ENCODE data around the gene SMIM13.

Gene SMIM13

GRCh38 chr6:11174242-11174611, 80.6 kb downstream of the SMIM13 start:
- no peak overlapping the region for H3K4me3 ChIP-seq (ENCODE audit: low read length)

GRCh38 chr6:11177271-11177670, 83.6 kb downstream of the SMIM13 start:
- H3K27me3 ChIP-seq (ENCODE audit: low read depth, low read length), result no peaks in the 10 kb centered on the region
- H3K9ac ChIP-seq (ENCODE audit: low read length), result no peak overlapping the region
- peaks cover 9% of the 10 kb centered on the region for H3K36me3 ChIP-seq (replicated peaks; ENCODE audit: low read depth, low read length)
- peaks cover 5% of the 10 kb centered on the region; the same call in 1 of the 2 replicates for H3K4me1 ChIP-seq (ENCODE audit: low read length)
- no peak overlapping the region for H3K27ac ChIP-seq (ENCODE audit: low read length)
- TF ChIP-seq EZH2phosphoT487 (IDR thresholded peaks at IDR 0.05; ENCODE audit: low read depth) (no peak), CTCF (IDR thresholded peaks at IDR 0.05; ENCODE audit: low read depth, low read length) (no peak)
- no peak overlapping the region for H2AFZ ChIP-seq (ENCODE audit: low read depth, low read length)
- no peaks in the 10 kb centered on the region for H4K20me1 ChIP-seq (ENCODE audit: insufficient read depth, low read length)
- no peaks in the 10 kb centered on the region for H3K79me2 ChIP-seq (ENCODE audit: low read length)
- H3K4me2 ChIP-seq (ENCODE audit: low read length), result no peak overlapping the region
- no peaks in the 10 kb centered on the region for H3K9me3 ChIP-seq (ENCODE audit: insufficient read depth, low read length)
- no peak overlapping the region for H3K4me3 ChIP-seq (ENCODE audit: low read length)

More at GRCh38 chr6:11174242-11174611, 80.6 kb downstream of the SMIM13 start:
- Histone ChIP-seq H3K36me3 (replicated peaks; ENCODE audit: low read depth, low read length) (no peaks in the 10 kb centered on the region), H3K4me2 (ENCODE audit: low read length) (no peak overlapping the region), H3K79me2 (ENCODE audit: low read length) (no peaks in the 10 kb centered on the region), H2AFZ (ENCODE audit: low read depth, low read length) (no peak overlapping the region), H3K27ac (ENCODE audit: low read length) (no peak overlapping the region), H3K9ac (ENCODE audit: low read length) (no peak overlapping the region), H4K20me1 (ENCODE audit: insufficient read depth, low read length) (no peaks in the 10 kb centered on the region), H3K4me1 (ENCODE audit: low read length) (peaks cover 7% of the 10 kb centered on the region; the same call in 1 of the 2 replicates), H3K27me3 (ENCODE audit: low read depth, low read length) (no peaks in the 10 kb centered on the region), H3K9me3 (ENCODE audit: insufficient read depth, low read length) (no peaks in the 10 kb centered on the region)
- no peak for TF ChIP-seq CTCF (IDR thresholded peaks at IDR 0.05; ENCODE audit: low read depth, low read length)
- no peak for TF ChIP-seq EZH2phosphoT487 (IDR thresholded peaks at IDR 0.05; ENCODE audit: low read depth)

- no peaks in the 10 kb centered on the region for H3K4me1 ChIP-seq (ENCODE audit: low read length)
- H3K36me3 ChIP-seq (replicated peaks; ENCODE audit: low read depth, low read length), result peaks cover 26% of the 10 kb centered on the region
- H3K27me3 ChIP-seq (ENCODE audit: low read depth, low read length), result no peaks in the 10 kb centered on the region
- H3K4me2 ChIP-seq (ENCODE audit: low read length), result no peak overlapping the region
- H3K27ac ChIP-seq (ENCODE audit: low read length), result no peak overlapping the region
- no peaks in the 10 kb centered on the region for H4K20me1 ChIP-seq (ENCODE audit: insufficient read depth, low read length)
- no peak overlapping the region for H3K4me3 ChIP-seq (ENCODE audit: low read length)
- no peak overlapping the region for H2AFZ ChIP-seq (ENCODE audit: low read depth, low read length)
- no peak for TF ChIP-seq EZH2phosphoT487 (IDR thresholded peaks at IDR 0.05; ENCODE audit: low read depth)
- no peak for TF ChIP-seq CTCF (IDR thresholded peaks at IDR 0.05; ENCODE audit: low read depth, low read length)
- no peak overlapping the region for H3K9ac ChIP-seq (ENCODE audit: low read length)
- no peaks in the 10 kb centered on the region for H3K9me3 ChIP-seq (ENCODE audit: insufficient read depth, low read length)
- H3K79me2 ChIP-seq (ENCODE audit: low read length), result no peaks in the 10 kb centered on the region
Observed at GRCh38 chr6:11179088-11179418, 85.4 kb downstream of the SMIM13 start.

DNA sequence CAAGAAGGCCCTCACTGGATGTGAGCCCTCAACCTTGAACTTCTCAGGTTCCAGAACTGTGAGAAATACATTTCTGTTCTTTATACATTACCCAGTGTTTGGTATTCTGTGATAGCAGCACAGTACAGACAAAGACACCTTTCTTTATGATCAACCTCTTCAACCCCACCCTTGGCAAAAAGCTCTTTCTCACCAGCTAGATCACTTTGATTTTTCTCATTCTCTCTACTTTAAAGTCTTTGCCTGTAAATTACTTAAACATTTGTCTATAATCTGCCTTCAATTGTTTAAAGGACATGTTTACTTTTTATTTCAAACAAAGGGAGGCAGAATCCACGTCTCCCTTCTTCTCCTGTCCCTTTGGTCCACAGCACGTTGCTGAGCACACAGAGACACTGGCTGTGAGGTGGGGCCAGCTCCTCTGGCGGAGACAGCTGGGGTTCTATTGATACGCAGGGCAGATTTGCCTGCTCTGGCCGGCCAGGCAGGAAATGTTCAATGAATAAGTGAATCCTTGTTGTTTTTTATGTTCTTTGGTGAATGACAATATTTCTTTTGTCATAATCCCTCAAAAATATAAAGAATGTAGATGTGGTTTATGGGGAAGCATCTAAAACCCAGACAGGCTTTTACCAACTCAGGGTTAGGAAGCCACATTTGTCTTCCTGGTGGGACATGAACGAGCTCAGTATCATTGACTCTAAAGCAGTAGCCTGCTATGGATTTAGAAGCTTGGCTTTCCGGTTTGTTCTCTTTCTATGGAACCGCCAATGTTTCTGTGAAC, 86.0 kb downstream of the SMIM13 start:
- Histone ChIP-seq H3K4me2 (ENCODE audit: low read length) (no peak overlapping the region), H3K27me3 (ENCODE audit: low read depth, low read length) (no peaks in the 10 kb centered on the region), H3K9ac (ENCODE audit: low read length) (no peak overlapping the region), H3K79me2 (ENCODE audit: low read length) (no peaks in the 10 kb centered on the region), H2AFZ (ENCODE audit: low read depth, low read length) (no peak overlapping the region), H3K9me3 (ENCODE audit: insufficient read depth, low read length) (no peaks in the 10 kb centered on the region), H4K20me1 (ENCODE audit: insufficient read depth, low read length) (no peaks in the 10 kb centered on the region), H3K36me3 (replicated peaks; ENCODE audit: low read depth, low read length) (peaks cover 32% of the 10 kb centered on the region), H3K4me3 (ENCODE audit: low read length) (no peak overlapping the region), H3K4me1 (ENCODE audit: low read length) (no peaks in the 10 kb centered on the region), H3K27ac (ENCODE audit: low read length) (no peak overlapping the region)
- TF ChIP-seq EZH2phosphoT487 (IDR thresholded peaks at IDR 0.05; ENCODE audit: low read depth) (no peak), CTCF (IDR thresholded peaks at IDR 0.05; ENCODE audit: low read depth, low read length) (no peak)
